ENCODE measurements around the gene NEK10.

The NEK10 gene

GRCh38 chr3:27220166-27220565 is 149.0 kb downstream of the NEK10 start:
- DNase-seq: no peak

GRCh38 chr3:27219127-27219845 is 149.9 kb downstream of the NEK10 start:
- no peak for DNase-seq

GRCh38 chr3:27216955-27217552 is 152.1 kb downstream of the NEK10 start:
- no peak for DNase-seq

GRCh38 chr3:27216295-27216855 is 152.8 kb downstream of the NEK10 start:
- DNase-seq: no peak

GRCh38 chr3:27213450-27213849 is 155.7 kb downstream of the NEK10 start:
- no peak for DNase-seq

- no peak for DNase-seq
Measured at GRCh38 chr3:27209617-27210264, 159.4 kb downstream of the NEK10 start.

GRCh38 chr3:27208961-27209616 is 160.1 kb downstream of the NEK10 start:
- DNase-seq: no peak

- DNase-seq: no peak
Measured at GRCh38 chr3:27202959-27203358, 166.2 kb downstream of the NEK10 start.

GRCh38 chr3:27201492-27201891 is 167.7 kb downstream of the NEK10 start:
- DNase-seq: no peak

- DNase-seq: no peak
Measured at GRCh38 chr3:27200721-27201489, 168.3 kb downstream of the NEK10 start.

GRCh38 chr3:27194861-27195483 is 174.2 kb downstream of the NEK10 start:
- DNase-seq: no peak

- no peak for DNase-seq
Measured at GRCh38 chr3:27193056-27193455, 176.1 kb downstream of the NEK10 start.

- no peak for DNase-seq
Measured at GRCh38 chr3:27186013-27186412, 183.2 kb downstream of the NEK10 start.

GRCh38 chr3:27185231-27185989 is 183.8 kb downstream of the NEK10 start:
- DNase-seq: no peak

GRCh38 chr3:27184261-27184660 is 184.9 kb downstream of the NEK10 start:
- no peak for DNase-seq

GRCh38 chr3:27176256-27176655 is 192.9 kb downstream of the NEK10 start:
- DNase-seq: no peak

GRCh38 chr3:27174530-27174929 is 194.7 kb downstream of the NEK10 start:
- no peak for DNase-seq

GRCh38 chr3:27171113-27171512 is 198.1 kb downstream of the NEK10 start:
- peak in 1 of 2 donors; percentile 1 for DNase-seq

GRCh38 chr3:27166888-27167287 is 202.3 kb downstream of the NEK10 start:
- no peak for DNase-seq

- DNase-seq: no peak
Measured at GRCh38 chr3:27165321-27165721, 203.9 kb downstream of the NEK10 start.

- DNase-seq: no peak
Measured at GRCh38 chr3:27160779-27161287, 208.3 kb downstream of the NEK10 start.
